OCI-LY3 (cell line): ENCODE results near the gene FAH.
"Not testable (repeated sequence)": the region's sequence is repeated elsewhere in the genome, so short reads cannot be mapped to it uniquely, and the experiment has no call there.

Experiments
- H2AFZ ChIP-seq: fragments of 200-600, 300-600 bp; shearing (Covaris generic); 2 replicates; pipeline ENCODE4 v1.6.0; 2014; ENCODE audit warnings: antibody characterized with exemption, low read depth, low read length
- H3K27ac ChIP-seq: fragments of 200-600, 300-600 bp; sonication (generic); 2 replicates; pipeline ENCODE4 v1.5.1; 2014; ENCODE audit warnings: mild to moderate bottlenecking, low read length, moderate library complexity, mixed read lengths
- H3K27me3 ChIP-seq: fragments of 200-600, 300-600 bp; sonication (generic); 2 replicates; pipeline ENCODE4 v1.6.1; 2014; ENCODE audit warnings: low read depth, low read length, mixed read lengths
- H3K36me3 ChIP-seq: fragments of 200-600, 300-600 bp; sonication (generic); replicated peaks from 2 replicates; pipeline ENCODE3; 2014; ENCODE audit warnings: low read depth, low read length, mixed read lengths
- H3K4me1 ChIP-seq: fragments of 300-600, 200-600 bp; sonication (generic); 2 replicates; pipeline ENCODE4 v1.6.1; 2014; ENCODE audit warnings: low read length, mixed read lengths
- H3K4me2 ChIP-seq: fragments of 200-600, 300-600 bp; sonication (generic); 2 replicates; pipeline ENCODE4 v1.6.1; 2014; ENCODE audit warnings: low read length, mixed read lengths
- H3K4me3 ChIP-seq: fragments of 300-600, 200-600 bp; sonication (generic); 2 replicates; pipeline ENCODE4 v1.5.1; 2014; ENCODE audit warnings: antibody characterized with exemption, mild to moderate bottlenecking, low read length, moderate library complexity
- H3K79me2 ChIP-seq: fragments of 300-600, 200-600 bp; shearing (Covaris generic); 2 replicates; pipeline ENCODE4 v1.6.1; 2014; ENCODE audit warnings: mild to moderate bottlenecking, low read length, mixed read lengths
- H3K9ac ChIP-seq: fragments of 300-600, 200-600 bp; shearing (Covaris generic); 2 replicates; pipeline ENCODE4 v1.6.0; 2014; ENCODE audit warnings: mild to moderate bottlenecking, low read length, moderate library complexity
- H3K9me3 ChIP-seq: fragments of 200-600, 300-600 bp; shearing (Covaris generic); 2 replicates; pipeline ENCODE4 v1.6.1; 2014; ENCODE audit warnings: low read length, mixed read lengths; ENCODE audit not compliant: insufficient read depth
- H4K20me1 ChIP-seq: fragments of 200-600, 300-600 bp; sonication (generic); 2 replicates; pipeline ENCODE4 v1.6.1; 2016; ENCODE audit warnings: low read length, mixed read lengths; ENCODE audit not compliant: insufficient read depth
- CTCF ChIP-seq: fragments of 200-600, 300-600 bp; sonication (generic); IDR thresholded peaks from 2 replicates; pipeline ENCODE4 v1.5.1; 2014; ENCODE audit warnings: antibody characterized with exemption, low read length, low read depth
- EZH2phosphoT487 ChIP-seq: fragments of 200-600 bp; shearing (Covaris generic); IDR thresholded peaks from 2 replicates; pipeline ENCODE4 v1.6.1; 2018; ENCODE audit warnings: antibody characterized with exemption, mixed run types, low read depth

Gene FAH

GRCh38 chr15:80121546-80121945 is 31.3 kb upstream of the FAH start:
- no peak for TF ChIP-seq EZH2phosphoT487
- no peak for TF ChIP-seq CTCF
- Histone ChIP-seq H2AFZ (no peak overlapping the region), H3K79me2 (peaks cover 24% of the 10 kb centered on the region), H3K27ac (no peak overlapping the region), H3K4me2 (no peak overlapping the region), H3K9me3 (no peaks in the 10 kb centered on the region), H3K9ac (no peak overlapping the region), H3K4me1 (peaks cover 22% of the 10 kb centered on the region), H3K27me3 (no peaks in the 10 kb centered on the region), H4K20me1 (peaks cover 40% of the 10 kb centered on the region), H3K36me3 (peaks cover 49% of the 10 kb centered on the region), H3K4me3 (no peak overlapping the region)

- H3K4me1 ChIP-seq, result peaks cover 22% of the 10 kb centered on the region
- no peaks in the 10 kb centered on the region for H3K9me3 ChIP-seq
- peak overlapping the region; percentile 10 for H3K4me2 ChIP-seq
- no peak overlapping the region for H2AFZ ChIP-seq
- peaks cover 49% of the 10 kb centered on the region for H3K36me3 ChIP-seq
- H3K9ac ChIP-seq, result no peak overlapping the region
- no peak overlapping the region for H3K4me3 ChIP-seq
- no peaks in the 10 kb centered on the region for H3K27me3 ChIP-seq
- TF ChIP-seq EZH2phosphoT487 (no peak), CTCF (no peak)
- H3K79me2 ChIP-seq, result peaks cover 17% of the 10 kb centered on the region
- no peak overlapping the region for H3K27ac ChIP-seq
- peaks cover 33% of the 10 kb centered on the region for H4K20me1 ChIP-seq
These were observed 29.8 kb upstream of the FAH start for GRCh38 chr15:80123034-80123433.

- H3K9ac ChIP-seq, H3K27ac ChIP-seq: not testable (repeated sequence)
These were observed 25.5 kb upstream of the FAH start for GRCh38 chr15:80127253-80127652.

GRCh38 chr15:80127911-80128310 is 24.9 kb upstream of the FAH start:
- no peaks in the 10 kb centered on the region for H3K79me2 ChIP-seq
- no peak for TF ChIP-seq EZH2phosphoT487
- TF ChIP-seq CTCF, result no peak
- no peak overlapping the region for H2AFZ ChIP-seq
- H3K36me3 ChIP-seq, result peaks cover 53% of the 10 kb centered on the region
- H3K4me2 ChIP-seq, result no peak overlapping the region
- no peak overlapping the region for H3K27ac ChIP-seq
- no peak overlapping the region for H3K4me3 ChIP-seq
- no peak overlapping the region for H3K9ac ChIP-seq
- H3K9me3 ChIP-seq, result no peaks in the 10 kb centered on the region
- H4K20me1 ChIP-seq, result peaks cover 4% of the 10 kb centered on the region; the same call in 1 of the 2 replicates
- no peaks in the 10 kb centered on the region for H3K27me3 ChIP-seq
- H3K4me1 ChIP-seq, result peaks cover 5% of the 10 kb centered on the region

More at GRCh38 chr15:80127253-80127652, 25.5 kb upstream of the FAH start:
- not testable (repeated sequence) for H3K4me3 ChIP-seq, H4K20me1 ChIP-seq, H3K4me2 ChIP-seq, H3K9me3 ChIP-seq, H3K27me3 ChIP-seq, H2AFZ ChIP-seq, H3K79me2 ChIP-seq
- Histone ChIP-seq H3K36me3 (peaks cover 52% of the 10 kb centered on the region), H3K4me1 (peaks cover 11% of the 10 kb centered on the region)

GRCh38 chr15:80132382-80132781 is 20.4 kb upstream of the FAH start:
- Histone ChIP-seq H3K36me3 (peaks cover 56% of the 10 kb centered on the region), H3K4me1 (peaks cover 8% of the 10 kb centered on the region), H3K9ac (no peak overlapping the region), H3K27me3 (no peaks in the 10 kb centered on the region), H3K9me3 (no peaks in the 10 kb centered on the region), H3K4me3 (no peak overlapping the region), H4K20me1 (no peaks in the 10 kb centered on the region; the same call in 1 of the 2 replicates), H3K79me2 (no peaks in the 10 kb centered on the region), H3K4me2 (no peak overlapping the region), H3K27ac (no peak overlapping the region), H2AFZ (no peak overlapping the region)
- TF ChIP-seq CTCF (no peak), EZH2phosphoT487 (no peak)
